ENCODE results near the gene GCH1. TPM values are rescaled to one million over a fixed set of nuclear protein-coding genes. Genes with fewer than 3 reads are reported as not detected.

The GCH1 gene
- total RNA-seq, 2 donors from 2014 or later, result 2.8 to 16.1 TPM

DNA sequence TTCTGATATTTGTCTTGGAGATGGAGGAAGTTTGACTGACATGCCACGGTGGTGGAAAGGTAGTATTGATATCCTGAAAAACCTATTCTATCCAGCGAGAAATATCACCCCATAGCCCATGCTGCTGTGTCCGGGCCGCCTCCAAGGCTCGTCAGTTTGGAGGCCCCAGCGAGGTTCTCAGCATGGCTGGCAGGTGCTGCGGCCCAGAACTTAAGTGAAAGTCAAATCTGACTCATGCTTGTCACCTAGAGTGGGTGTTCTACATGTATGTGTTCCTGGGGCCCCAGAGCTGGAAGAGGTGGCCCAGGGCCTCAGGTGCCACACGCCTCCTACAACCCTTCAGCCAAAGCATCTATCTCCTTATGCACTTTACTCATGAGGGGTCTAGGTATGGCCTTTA lies 92.9 kb downstream of the GCH1 start:
- Histone ChIP-seq H3K27ac (no peak overlapping the region), H3K36me3 (no peaks in the 10 kb centered on the region), H3K27me3 (replicated peaks; ENCODE audit: insufficient read depth) (no peaks in the 10 kb centered on the region), H3K9me3 (no peaks in the 10 kb centered on the region), H3K4me1 (ENCODE audit: control insufficient read depth in 1 of 2, low read depth in 2 of 2) (peaks cover 0 to 4% of the 10 kb centered on the region in 2 donors), H3K4me3 (no peak overlapping the region)
- TF ChIP-seq, protein P1, sequence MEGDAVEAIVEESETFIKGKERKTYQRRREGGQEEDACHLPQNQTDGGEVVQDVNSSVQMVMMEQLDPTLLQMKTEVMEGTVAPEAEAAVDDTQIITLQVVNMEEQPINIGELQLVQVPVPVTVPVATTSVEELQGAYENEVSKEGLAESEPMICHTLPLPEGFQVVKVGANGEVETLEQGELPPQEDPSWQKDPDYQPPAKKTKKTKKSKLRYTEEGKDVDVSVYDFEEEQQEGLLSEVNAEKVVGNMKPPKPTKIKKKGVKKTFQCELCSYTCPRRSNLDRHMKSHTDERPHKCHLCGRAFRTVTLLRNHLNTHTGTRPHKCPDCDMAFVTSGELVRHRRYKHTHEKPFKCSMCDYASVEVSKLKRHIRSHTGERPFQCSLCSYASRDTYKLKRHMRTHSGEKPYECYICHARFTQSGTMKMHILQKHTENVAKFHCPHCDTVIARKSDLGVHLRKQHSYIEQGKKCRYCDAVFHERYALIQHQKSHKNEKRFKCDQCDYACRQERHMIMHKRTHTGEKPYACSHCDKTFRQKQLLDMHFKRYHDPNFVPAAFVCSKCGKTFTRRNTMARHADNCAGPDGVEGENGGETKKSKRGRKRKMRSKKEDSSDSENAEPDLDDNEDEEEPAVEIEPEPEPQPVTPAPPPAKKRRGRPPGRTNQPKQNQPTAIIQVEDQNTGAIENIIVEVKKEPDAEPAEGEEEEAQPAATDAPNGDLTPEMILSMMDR (IDR thresholded peaks at IDR 0.05), result no peak
- DNase-seq (ENCODE audit: low spot score), result no peak
- ATAC-seq (ENCODE audit: insufficient number of reproducible peaks, low FRiP score, low read depth), result no peak

- TF ChIP-seq, protein P1 (IDR thresholded peaks at IDR 0.05), result no peak
- no peak for ATAC-seq (ENCODE audit: insufficient number of reproducible peaks, low FRiP score, low read depth)
- H3K4me3 ChIP-seq, result no peak overlapping the region
- no peaks in the 10 kb centered on the region for H3K27me3 ChIP-seq (replicated peaks; ENCODE audit: insufficient read depth)
- no peaks in the 10 kb centered on the region for H3K9me3 ChIP-seq
- H3K27ac ChIP-seq, result no peak overlapping the region
- H3K36me3 ChIP-seq, result no peaks in the 10 kb centered on the region
- H3K4me1 ChIP-seq (ENCODE audit: control insufficient read depth in 1 of 2, low read depth in 2 of 2), result peaks cover 0 to 4% of the 10 kb centered on the region in 2 donors
- DNase-seq (ENCODE audit: low spot score), result no peak
These were observed 94.1 kb downstream of the GCH1 start for GRCh38 chr14:54808326-54809161.

DNA sequence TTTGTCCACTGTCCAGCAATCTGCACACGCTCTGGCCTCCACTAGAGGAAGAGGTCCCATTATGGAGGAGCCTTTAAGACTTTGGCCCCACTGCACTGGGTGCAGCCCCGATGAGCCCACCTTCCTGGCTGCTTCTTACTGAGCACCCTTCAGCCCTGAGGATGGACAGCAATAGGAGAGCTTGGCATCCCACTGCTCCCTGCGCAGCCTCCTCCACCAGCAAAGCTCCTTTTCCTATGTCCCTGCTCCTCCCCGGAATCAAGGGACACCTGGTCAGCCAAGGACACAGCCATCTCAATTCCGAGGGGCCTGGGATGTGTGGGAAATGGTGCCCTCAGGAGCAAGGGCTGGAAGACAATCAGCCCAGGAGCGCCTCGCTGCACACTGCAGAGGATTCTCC lies 94.7 kb downstream of the GCH1 start:
- Histone ChIP-seq H3K27me3 (replicated peaks; ENCODE audit: insufficient read depth) (no peaks in the 10 kb centered on the region), H3K27ac (no peak overlapping the region), H3K4me3 (no peak overlapping the region), H3K4me1 (ENCODE audit: control insufficient read depth in 1 of 2, low read depth in 2 of 2) (peaks cover 0 to 4% of the 10 kb centered on the region in 2 donors), H3K9me3 (no peaks in the 10 kb centered on the region), H3K36me3 (no peaks in the 10 kb centered on the region)
- TF ChIP-seq, protein P1 (IDR thresholded peaks at IDR 0.05), result no peak
- DNase-seq (ENCODE audit: low spot score) (no peak), ATAC-seq (ENCODE audit: insufficient number of reproducible peaks, low FRiP score, low read depth) (no peak)

DNA sequence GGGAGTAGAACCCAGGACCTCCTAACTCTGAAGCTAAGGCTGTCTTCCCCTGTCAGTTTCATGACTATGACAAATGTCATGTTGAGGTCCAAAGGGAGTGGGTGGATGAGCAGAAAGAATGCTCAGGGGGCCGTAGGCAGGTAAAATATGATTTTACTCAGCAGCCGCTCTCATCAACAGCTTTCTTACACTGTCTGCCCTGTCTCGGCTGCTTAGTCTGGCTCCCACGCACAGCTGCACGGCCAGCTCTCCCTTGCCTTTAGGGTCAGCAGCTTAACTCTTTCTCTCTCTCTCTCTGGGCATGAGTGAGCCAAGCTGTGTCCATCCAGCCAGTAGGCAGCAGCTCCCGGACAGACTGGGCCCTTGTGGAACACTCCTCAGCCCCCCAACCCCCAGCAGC lies 95.2 kb downstream of the GCH1 start:
- Histone ChIP-seq H3K27me3 (replicated peaks; ENCODE audit: insufficient read depth) (no peaks in the 10 kb centered on the region), H3K4me3 (no peak overlapping the region), H3K9me3 (no peaks in the 10 kb centered on the region), H3K4me1 (ENCODE audit: control insufficient read depth in 1 of 2, low read depth in 2 of 2) (peaks cover 0 to 4% of the 10 kb centered on the region in 2 donors), H3K27ac (no peak overlapping the region), H3K36me3 (no peaks in the 10 kb centered on the region)
- DNase-seq (ENCODE audit: low spot score) (no peak), ATAC-seq (ENCODE audit: insufficient number of reproducible peaks, low FRiP score, low read depth) (no peak)
- TF ChIP-seq, protein P1 (IDR thresholded peaks at IDR 0.05), result no peak

- no peak overlapping the region for H3K4me3 ChIP-seq
- H3K9me3 ChIP-seq, result no peaks in the 10 kb centered on the region
- TF ChIP-seq, protein P1 (IDR thresholded peaks at IDR 0.05), result no peak
- H3K27ac ChIP-seq, result no peak overlapping the region
- peaks cover 0 to 4% of the 10 kb centered on the region in 2 donors for H3K4me1 ChIP-seq (ENCODE audit: control insufficient read depth in 1 of 2, low read depth in 2 of 2)
- no peaks in the 10 kb centered on the region for H3K36me3 ChIP-seq
- no peak for ATAC-seq (ENCODE audit: insufficient number of reproducible peaks, low FRiP score, low read depth)
- H3K27me3 ChIP-seq (replicated peaks; ENCODE audit: insufficient read depth), result no peaks in the 10 kb centered on the region
- no peak for DNase-seq (ENCODE audit: low spot score)
These were observed 96.0 kb downstream of the GCH1 start for GRCh38 chr14:54806616-54807015.
